PC-9 (cell line): ENCODE results near the gene CLNK. TPM values are rescaled to one million over a fixed set of nuclear protein-coding genes. Genes with fewer than 3 reads are reported as not detected.

Experiments used
- BruUV-seq: library from RNA; stranded (reverse); fragments of 400-500 nt; replicated peaks from 2 replicates; lab custom pipeline; 2021; lab: Mats Ljungman, UMichigan
- CTCF ChIA-PET: fragments of 300-600 bp; sonication (Branson Sonifier 250); formaldehyde crosslinking; loops from one replicate; lab custom pipeline; 2022; ENCODE audit warnings: antibody characterized with exemption; lab: Charles Lee
- POLR2A ChIA-PET: fragments of 300-600 bp; sonication (Branson Sonifier 250); formaldehyde crosslinking; loops from one replicate; lab custom pipeline; 2022; ENCODE audit warnings: antibody characterized with exemption; ENCODE audit not compliant: unreplicated experiment; lab: Charles Lee
- DNase-seq, 2 experiments: peaks; one replicate each; pipeline versions ENCODE4 v3.0.0 to v3.0.0-alpha.2; 2015 to 2022; ENCODE audit warnings: mixed read lengths in 1 of 2
- H2AFZ ChIP-seq: fragments of 200-600 bp; sonication (generic); 2 replicates; pipeline ENCODE4 v1.8.1; 2017; ENCODE audit warnings: antibody characterized with exemption
- H3F3A ChIP-seq: fragments of 200-600 bp; sonication (generic); 2 replicates; pipeline ENCODE4 v1.8.1; 2017; ENCODE audit warnings: antibody characterized with exemption, mild to moderate bottlenecking, low read depth; ENCODE audit not compliant: insufficient read depth
- H3K27ac ChIP-seq: fragments of 200-600 bp; sonication (generic); 2 replicates; pipeline ENCODE4 v1.6.1; 2016; ENCODE audit warnings: mixed run types
- H3K27me3 ChIP-seq: fragments of 200-600 bp; sonication (generic); 2 replicates; pipeline ENCODE4 v1.6.1; 2016; ENCODE audit warnings: low read depth, mixed run types; ENCODE audit not compliant: insufficient read depth
- H3K36me3 ChIP-seq: fragments of 200-600 bp; sonication (generic); 2 replicates; pipeline ENCODE4 v1.6.1; 2016; ENCODE audit warnings: low read depth, mixed run types
- H3K4me1 ChIP-seq: fragments of 200-600 bp; sonication (generic); replicated peaks from 2 replicates; pipeline ENCODE4 v1.6.1; 2016; ENCODE audit warnings: mixed run types; ENCODE audit not compliant: insufficient read depth
- H3K4me2 ChIP-seq: fragments of 200-600 bp; sonication (generic); 2 replicates; pipeline ENCODE4 v1.6.1; 2017; ENCODE audit warnings: mixed run types
- H3K4me3 ChIP-seq: fragments of 200-600 bp; sonication (generic); 2 replicates; pipeline ENCODE4 v1.6.1; 2016; ENCODE audit warnings: mixed run types
- H3K79me2 ChIP-seq: fragments of 200-600 bp; sonication (generic); 2 replicates; pipeline ENCODE4 v1.6.1; 2017; ENCODE audit warnings: low read depth, mixed run types
- H3K9me2 ChIP-seq: fragments of 200-600 bp; sonication (generic); 2 replicates; pipeline ENCODE4 v1.8.1; 2017; ENCODE audit warnings: mild to moderate bottlenecking; ENCODE audit not compliant: insufficient read depth
- H3K9me3 ChIP-seq: fragments of 200-600 bp; sonication (generic); 2 replicates; pipeline ENCODE4 v1.8.1; 2016; ENCODE audit warnings: low read depth; ENCODE audit not compliant: insufficient read depth
- H4K20me1 ChIP-seq: fragments of 200-600 bp; sonication (generic); 2 replicates; pipeline ENCODE4 v1.8.1; 2017; ENCODE audit not compliant: insufficient read depth
- CTCF ChIP-seq: fragments of 200-600 bp; sonication (generic); conservative IDR thresholded peaks from 2 replicates; pipeline ENCODE4 v1.6.1; 2017; ENCODE audit warnings: mixed run types, antibody characterized with exemption, mild to moderate bottlenecking, moderate library complexity
- EZH2 ChIP-seq: fragments of 200-600 bp; sonication (generic); IDR thresholded peaks from 2 replicates; pipeline ENCODE4 v1.8.0; 2017; ENCODE audit warnings: antibody characterized with exemption, low read depth
- intact Hi-C: fragments of 100-400 bp; cut with micrococcal nuclease; formaldehyde crosslinking; loops from one replicate; pipeline ENCODE4 v1.10.0; 2022; ENCODE audit not compliant: unreplicated experiment
- total RNA-seq: library from RNA; stranded (reverse); gene quantifications from 2 replicates; pipeline ENCODE4 v1.2.3, GENCODE V29; 2021

CLNK gene
- total RNA-seq, 1 experiment from 2014 or later = not detected

- no TSS peak for BruUV-seq
- H3K27me3 ChIP-seq = no peaks in the 10 kb centered on the region
- TF ChIP-seq CTCF (no peak), EZH2 (no peak)
- H3K27ac ChIP-seq = no peak within 1 kb of the TSS
- POLR2A ChIA-PET = no interaction called here
- H3K4me2 ChIP-seq = peak within 1 kb of the TSS; percentile 57
- H2AFZ ChIP-seq = peak within 1 kb of the TSS; percentile 69; the same call in 1 of the 2 replicates
- DNase-seq = peak in 1 of 2 experiments; percentile 58
- peak within 1 kb of the TSS; percentile 43; the same call in 1 of the 2 replicates for H3K4me3 ChIP-seq
- H4K20me1 ChIP-seq = no peaks in the 10 kb centered on the region
- CTCF ChIA-PET = no interaction called here
- intact Hi-C loops = no loop called here
- H3F3A ChIP-seq = no peaks in the 10 kb centered on the region
- no peaks in the 10 kb centered on the region for H3K9me3 ChIP-seq
- no peaks in the 10 kb centered on the region for H3K4me1 ChIP-seq
- no peaks in the 10 kb centered on the region for H3K36me3 ChIP-seq
- no peaks in the 10 kb centered on the region for H3K9me2 ChIP-seq
- peaks cover 3% of the 10 kb centered on the region; the same call in 1 of the 2 replicates for H3K79me2 ChIP-seq
Observed at GRCh38 chr4:10457255-10457801, 227.2 kb downstream of the CLNK start, which contains the start of gene ZNF518B. TSS of gene ZNF518B (minus strand) at chr4:10457426. CDS start at chr4:10446328, 11,098 bp downstream.

- TF ChIP-seq EZH2 (no peak), CTCF (no peak)
- Histone ChIP-seq H3K9me2 (no peaks in the 10 kb centered on the region), H3K27me3 (no peaks in the 10 kb centered on the region), H3K27ac (no peak overlapping the region), H3K36me3 (no peaks in the 10 kb centered on the region), H3K4me3 (peak overlapping the region; percentile 43; the same call in 1 of the 2 replicates), H3K4me1 (no peaks in the 10 kb centered on the region), H3F3A (no peaks in the 10 kb centered on the region), H3K9me3 (no peaks in the 10 kb centered on the region), H2AFZ (peak overlapping the region; percentile 52; the same call in 1 of the 2 replicates), H3K79me2 (peaks cover 3% of the 10 kb centered on the region; the same call in 1 of the 2 replicates), H3K4me2 (peak overlapping the region; percentile 57), H4K20me1 (no peaks in the 10 kb centered on the region)
- intact Hi-C loops = no loop called here
- POLR2A ChIA-PET = no interaction called here
- CTCF ChIA-PET = no interaction called here
- peak in 1 of 2 experiments; percentile 19 for DNase-seq
- BruUV-seq = no TSS peak
Observed at GRCh38 chr4:10456595-10457254, 227.8 kb downstream of the CLNK start.

- no peak for TF ChIP-seq EZH2
- no peak for TF ChIP-seq CTCF
- Histone ChIP-seq H4K20me1 (no peaks in the 10 kb centered on the region), H3K4me2 (peak overlapping the region; percentile 57), H3F3A (no peaks in the 10 kb centered on the region), H3K79me2 (peaks cover 3% of the 10 kb centered on the region; the same call in 1 of the 2 replicates), H3K4me1 (no peaks in the 10 kb centered on the region), H3K27ac (no peak overlapping the region), H2AFZ (peak overlapping the region; percentile 52; the same call in 1 of the 2 replicates), H3K27me3 (no peaks in the 10 kb centered on the region), H3K9me2 (no peaks in the 10 kb centered on the region), H3K9me3 (no peaks in the 10 kb centered on the region), H3K4me3 (peak overlapping the region; percentile 43; the same call in 1 of the 2 replicates), H3K36me3 (no peaks in the 10 kb centered on the region)
- intact Hi-C loops = no loop called here
- ChIA-PET POLR2A (no interaction called here), CTCF (no interaction called here)
- BruUV-seq = TSS peak; percentile 41
- DNase-seq = no peak
Observed at GRCh38 chr4:10456260-10456594, 228.3 kb downstream of the CLNK start.
